ENCODE data around the gene SPINK1.
A peak's percentile ranks its signal among the peaks of the same experiment; 100 is the strongest.
"Not testable (repeated sequence)": the region's sequence is repeated elsewhere in the genome, so short reads cannot be mapped to it uniquely, and the experiment has no call there.

SPINK1 gene, protein sequence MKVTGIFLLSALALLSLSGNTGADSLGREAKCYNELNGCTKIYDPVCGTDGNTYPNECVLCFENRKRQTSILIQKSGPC
- total RNA-seq = 0 reads per million in 4 experiments

DNA sequence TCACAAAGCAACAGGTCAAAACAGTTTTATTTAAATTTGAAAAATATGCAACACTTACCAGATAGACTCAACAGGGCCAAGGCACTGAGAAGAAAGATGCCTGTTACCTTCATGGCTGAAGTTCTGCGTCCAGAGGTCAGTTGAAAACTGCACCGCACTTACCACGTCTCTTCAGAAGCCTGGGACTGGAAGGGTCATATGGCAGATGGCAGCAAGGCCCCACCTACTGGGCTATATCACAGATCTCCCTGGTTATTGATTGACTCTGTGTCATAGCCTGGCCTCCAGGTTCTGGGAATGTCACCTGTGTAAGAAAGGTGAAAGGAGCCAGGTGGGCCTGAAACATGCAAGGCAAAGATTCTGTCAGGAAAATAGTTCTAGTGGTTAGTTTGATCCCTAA is at the start of gene SPINK1:
SPINK1 (minus strand) TSS at position 207 of the 400 bp plus-strand sequence; CDS start at position 113, 94 bp downstream.
- no peak for DNase-seq

DNA sequence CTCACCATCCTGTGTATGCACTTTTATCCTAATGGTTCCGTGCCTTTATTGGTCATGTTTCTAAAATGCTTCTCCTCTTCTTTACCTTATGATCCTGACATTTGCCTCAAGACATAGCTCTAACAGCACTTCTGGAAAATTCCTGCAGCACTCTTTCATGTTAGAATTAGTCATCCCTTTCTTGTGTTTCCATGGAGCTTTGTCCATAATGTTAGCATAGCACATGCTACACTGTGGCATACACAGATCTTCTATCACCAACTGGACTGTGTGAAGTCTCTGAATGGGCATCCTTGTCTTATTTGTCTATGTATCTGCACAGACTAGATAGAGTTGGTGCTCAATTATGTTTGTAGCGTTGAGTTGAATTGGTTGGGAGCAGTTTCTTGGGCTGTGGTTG is 49.0 kb upstream of the SPINK1 start:
- DNase-seq = no peak

DNA sequence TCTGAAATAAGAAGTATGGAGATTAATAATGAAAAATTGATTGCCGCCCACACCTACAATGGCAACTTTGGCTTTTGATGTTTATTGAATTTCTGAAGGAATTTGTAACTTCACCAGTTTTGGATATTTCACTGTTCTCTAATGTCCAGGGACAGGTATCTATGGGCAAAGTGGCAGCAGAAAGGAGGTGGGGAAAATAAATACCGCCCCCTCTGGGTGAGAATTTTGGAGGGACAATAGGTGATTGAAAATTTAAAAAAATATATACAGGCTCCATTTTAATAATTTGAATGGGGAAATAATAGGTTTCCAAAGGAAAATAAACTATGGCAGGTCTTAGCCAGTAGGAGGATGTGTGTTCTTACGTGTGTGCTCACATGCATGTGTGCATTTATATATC is 48.3 kb upstream of the SPINK1 start:
- no peak for DNase-seq

DNA sequence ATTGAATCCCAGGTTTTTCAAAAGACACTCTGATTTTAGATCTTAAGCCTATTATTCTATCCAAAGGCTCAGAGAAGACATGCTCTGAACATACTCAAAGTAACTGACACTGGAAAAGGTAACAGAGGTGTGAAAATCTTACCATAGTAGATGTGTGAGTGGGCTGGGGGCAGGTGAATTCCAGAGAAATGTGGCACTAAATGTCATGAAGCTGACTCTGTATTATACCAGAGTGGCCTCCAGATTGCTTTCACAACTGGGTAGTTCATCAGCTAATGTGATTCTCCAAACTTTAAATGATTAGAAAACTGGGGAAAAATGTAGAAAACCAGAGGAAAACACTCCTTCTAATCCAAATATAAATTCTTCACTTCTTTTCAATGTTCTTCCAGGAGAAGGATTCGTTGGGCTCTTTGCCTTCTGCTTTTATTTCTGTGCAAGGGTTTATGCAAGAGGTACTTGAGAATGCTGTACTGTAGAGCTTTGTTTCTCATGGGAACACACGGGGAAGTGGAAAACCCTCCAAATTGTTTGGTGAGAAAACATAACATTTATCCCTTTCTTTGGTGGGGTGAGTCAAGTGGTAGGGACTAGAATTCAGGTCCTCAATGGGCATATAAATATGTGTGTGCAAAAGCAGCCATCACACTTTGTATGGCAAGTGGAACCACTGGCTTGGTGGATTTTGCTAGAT is 46.7 kb upstream of the SPINK1 start, which contains the start of gene SCGB3A2:
SCGB3A2 (plus strand) TSS at position 646 of the 694 bp plus-strand sequence. CDS start 93 bp downstream, outside the sequence.
- DNase-seq = no peak

DNA sequence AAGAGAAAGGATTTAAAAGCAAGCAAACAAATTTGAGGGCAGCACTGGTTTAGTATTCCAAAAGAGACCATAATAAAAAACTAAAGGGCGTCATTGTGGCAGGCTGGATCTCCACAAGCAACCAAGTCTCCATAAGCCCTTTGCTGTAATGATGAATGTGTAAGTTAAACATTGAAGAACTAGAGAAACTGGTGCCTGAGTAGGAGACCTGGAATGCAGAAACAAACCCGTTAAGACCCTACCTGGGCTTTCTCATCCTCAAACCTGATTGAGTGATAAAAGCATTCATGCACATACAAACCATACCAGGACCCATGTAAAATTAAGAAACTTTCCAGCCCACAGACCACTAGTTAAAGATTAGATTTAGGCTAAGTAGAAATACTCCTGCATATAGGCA is 45.2 kb upstream of the SPINK1 start:
- DNase-seq = no peak

DNA sequence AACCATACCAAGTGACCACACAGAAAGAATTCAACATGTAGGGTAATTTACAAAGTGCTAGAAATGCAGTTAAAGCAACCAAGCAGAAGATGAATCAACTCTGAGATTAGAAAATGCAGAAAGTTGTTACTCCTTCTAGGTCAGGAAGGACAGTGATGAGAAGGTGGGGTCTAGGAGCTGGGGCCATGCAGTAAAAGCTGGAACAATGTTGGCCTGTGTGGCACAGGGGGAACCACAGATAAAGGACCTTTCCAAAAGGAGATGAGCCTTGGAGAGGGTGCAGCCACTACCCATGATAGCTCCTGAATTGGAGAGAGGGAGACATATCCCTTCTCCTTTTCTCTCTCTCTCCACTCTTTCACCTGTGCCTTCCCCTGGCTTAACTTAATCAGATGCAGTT is 44.7 kb upstream of the SPINK1 start:
- no peak for DNase-seq

DNA sequence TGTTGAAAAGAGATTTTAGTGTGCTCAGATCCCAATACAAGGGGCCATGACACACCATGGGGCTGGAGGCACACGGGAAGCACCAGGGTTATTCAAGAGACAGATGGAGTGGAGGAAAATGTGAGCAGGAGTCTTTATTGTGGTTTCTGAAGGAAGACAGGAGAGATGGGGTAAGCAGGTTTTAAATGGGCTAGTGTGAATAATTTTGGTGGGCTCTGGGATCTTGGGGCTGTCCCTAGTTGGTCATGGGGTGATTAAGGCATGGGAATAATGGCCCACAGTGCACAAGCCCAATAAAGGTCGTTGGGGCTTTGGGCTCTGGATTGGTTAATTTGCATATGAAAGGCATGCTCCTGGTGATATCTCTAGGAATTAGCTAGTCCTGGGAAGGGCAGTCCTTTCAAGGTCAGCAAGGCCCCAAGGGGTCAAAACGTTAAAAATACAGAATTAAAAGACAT is 43.5 kb upstream of the SPINK1 start:
- DNase-seq = no peak

DNA sequence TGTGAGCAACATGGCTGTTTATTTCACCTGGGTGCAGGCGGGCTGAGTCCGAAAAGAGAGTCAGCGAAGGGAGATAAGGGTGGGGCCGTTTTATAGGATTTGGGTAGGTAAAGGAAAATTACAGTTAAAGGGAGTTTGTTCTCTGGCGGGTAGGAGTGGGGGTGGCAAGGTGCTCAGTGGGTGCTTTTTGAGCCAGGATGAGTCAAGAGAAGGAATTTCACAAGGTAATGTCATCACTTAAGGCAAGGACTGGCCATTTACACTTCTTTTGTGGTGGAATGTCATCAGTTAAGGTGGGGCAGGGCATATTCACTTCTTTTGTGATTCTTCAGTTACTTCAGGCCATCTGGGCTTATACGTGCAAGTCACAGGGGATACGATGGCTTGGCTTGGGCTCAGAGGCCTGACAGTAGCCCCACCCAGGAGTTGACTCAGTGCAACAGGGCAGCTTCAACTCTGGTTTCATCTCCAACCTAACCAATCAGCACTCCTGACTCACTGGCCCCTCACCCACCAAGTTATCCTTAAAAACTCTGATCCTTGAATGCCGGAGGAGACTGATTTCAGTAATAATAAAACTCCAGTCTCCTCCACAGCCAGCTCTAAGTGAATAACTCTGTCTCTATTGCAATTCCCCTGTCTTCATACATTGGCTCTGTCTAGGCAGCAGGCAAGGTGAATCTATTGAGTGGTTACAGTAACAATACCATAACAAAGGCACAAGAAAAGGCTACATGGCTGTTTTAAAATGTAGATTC is 42.8 kb upstream of the SPINK1 start:
- DNase-seq = not testable (repeated sequence)

DNA sequence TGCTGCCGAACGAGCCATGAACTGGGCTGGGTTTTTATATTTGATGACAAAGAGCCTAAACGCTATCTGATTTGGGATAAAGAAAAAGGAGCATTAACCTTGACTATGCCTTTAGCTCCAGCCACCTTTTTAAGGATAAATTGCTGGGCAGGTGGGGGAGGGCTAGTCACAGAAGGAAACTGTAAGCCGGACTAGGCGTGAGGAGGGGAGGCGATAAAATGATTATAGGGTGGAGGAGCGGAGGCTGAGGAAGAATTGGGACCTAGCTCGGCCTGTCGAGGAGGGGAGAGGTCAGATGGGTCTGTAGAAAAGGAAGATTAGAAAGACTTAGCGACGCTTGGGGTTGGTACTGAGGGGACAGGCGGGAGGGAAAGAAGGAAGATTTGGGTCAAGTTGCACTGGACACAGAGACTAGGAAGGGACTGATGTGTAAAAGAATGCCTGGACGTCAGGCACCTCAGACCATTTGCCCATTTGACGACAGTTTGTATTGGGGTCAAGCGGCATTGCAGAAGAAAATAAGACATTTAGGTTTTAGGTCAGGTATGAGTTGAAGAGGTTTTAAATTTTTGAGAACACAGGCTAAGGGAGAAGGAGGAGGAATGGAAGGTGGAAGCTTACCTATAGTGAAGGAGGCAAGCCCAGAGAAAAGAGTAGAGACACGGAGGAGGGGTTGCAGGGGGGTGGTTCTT is 41.4 kb upstream of the SPINK1 start:
- DNase-seq = not testable (repeated sequence)

DNA sequence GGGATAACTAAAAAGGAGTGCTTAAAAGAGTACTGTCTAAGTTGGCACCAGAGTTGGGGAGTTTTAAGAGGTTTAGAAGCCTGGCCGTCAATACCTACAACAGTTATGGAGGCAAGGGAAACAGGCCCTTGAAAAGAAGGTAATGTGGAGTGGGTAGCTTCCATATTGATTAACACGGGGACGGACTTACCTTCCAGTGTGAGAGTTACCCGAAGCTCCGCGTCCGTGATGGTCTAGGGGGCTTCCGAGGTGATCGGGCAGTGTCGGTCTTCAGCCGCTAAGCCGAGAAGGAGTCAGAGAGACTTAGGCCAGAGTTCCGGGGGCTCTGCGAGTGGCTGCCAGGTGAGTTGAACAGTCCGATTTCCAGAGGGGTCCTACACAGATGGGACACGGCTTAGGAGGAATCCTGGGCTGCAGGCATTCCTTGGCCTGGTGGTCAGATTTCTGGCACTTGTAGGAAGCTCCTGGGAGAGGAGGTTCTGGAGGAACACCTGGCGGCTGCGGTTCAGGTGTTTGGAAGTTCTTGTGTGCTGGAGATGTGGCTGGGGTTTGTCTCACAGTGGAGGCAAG is 40.6 kb upstream of the SPINK1 start:
- not testable (repeated sequence) for DNase-seq

DNA sequence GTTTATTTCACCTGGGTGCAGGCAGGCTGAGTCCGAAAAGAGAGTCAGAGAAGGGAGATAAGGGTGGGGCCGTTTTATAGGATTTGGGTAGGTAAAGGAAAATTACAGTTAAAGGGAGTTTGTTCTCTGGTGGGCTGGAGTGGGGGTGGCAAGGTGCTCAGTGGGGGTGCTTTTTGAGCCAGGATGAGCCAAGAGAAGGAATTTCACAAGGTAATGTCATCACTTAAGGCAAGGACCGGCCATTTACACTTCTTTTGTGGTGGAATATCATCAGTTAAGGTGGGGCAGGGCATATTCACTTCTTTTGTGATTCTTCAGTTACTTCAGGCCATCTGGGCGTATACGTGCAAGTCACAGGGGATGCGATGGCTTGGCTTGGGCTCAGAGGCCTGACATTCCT is 38.4 kb upstream of the SPINK1 start:
- DNase-seq = not testable (repeated sequence)

DNA sequence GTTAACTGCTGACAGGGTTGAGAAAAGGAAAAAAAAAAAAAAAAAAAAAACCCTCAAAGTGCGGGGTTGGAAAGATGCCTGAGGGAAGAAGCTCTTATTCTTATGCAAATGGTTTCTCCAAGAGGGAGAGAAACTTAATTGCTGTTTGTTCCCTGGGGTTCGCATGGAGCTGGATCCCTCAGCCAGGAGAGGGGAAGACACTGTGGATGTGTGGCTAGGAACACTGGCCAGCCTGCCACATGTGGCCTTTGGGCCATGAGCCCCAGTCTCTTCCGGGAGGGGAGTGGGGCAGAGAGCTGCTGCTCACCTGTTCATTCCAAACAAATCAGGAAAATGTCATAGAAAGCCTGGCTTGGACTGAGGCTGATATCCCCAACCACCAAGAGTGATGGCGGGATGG is 37.6 kb upstream of the SPINK1 start:
- no peak for DNase-seq

DNA sequence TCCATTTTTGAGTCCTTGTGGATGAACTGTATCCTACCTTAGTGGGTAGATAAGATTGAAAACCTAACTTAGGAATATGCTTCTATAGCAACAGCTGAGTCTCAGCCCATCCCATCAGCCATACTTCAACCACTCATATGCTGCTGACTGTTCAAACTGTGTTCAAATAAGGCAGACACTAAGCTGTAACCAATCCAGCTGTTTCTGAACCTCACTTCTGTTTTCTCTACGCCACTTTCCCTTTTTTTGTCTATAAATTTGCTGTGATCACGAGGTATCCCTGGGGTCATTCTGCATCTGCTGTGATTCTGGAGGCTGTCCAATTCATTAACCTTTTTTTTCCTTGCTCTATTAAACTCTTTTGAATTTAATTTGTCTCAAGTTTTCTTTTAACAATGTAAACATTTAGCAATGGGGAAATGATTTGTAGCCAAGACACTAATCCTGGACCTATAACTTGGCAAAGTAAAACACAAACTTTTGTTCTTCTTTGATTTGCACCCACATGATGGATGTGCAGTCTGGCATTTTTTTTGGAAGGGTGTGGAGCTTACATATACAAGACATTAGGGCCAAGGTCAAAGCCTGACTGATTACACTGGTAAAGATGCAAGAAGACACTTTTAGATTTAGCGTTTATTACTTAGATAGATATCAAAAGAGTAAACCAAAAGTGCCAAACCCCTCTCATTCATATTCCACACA is 32.1 kb upstream of the SPINK1 start:
- DNase-seq = no peak

DNA sequence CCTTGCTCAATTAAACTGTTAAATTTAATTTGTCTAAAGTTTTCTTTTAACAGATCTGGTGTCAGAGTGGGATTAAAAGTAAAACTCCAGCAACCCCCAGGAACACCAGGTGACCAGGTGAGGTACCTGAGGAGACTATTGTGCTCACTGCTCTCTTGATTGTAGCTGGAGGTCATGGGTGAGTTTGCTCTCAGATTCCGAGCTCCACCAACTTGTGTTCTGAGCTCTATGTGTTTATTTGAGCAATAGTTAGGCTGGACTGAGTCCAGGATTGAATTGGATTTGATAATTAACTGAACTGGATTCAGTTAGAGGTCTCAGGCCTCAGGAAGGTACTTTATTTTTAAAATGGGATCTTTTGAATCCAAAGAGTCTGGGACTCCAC is 29.2 kb upstream of the SPINK1 start:
- no peak for DNase-seq

DNA sequence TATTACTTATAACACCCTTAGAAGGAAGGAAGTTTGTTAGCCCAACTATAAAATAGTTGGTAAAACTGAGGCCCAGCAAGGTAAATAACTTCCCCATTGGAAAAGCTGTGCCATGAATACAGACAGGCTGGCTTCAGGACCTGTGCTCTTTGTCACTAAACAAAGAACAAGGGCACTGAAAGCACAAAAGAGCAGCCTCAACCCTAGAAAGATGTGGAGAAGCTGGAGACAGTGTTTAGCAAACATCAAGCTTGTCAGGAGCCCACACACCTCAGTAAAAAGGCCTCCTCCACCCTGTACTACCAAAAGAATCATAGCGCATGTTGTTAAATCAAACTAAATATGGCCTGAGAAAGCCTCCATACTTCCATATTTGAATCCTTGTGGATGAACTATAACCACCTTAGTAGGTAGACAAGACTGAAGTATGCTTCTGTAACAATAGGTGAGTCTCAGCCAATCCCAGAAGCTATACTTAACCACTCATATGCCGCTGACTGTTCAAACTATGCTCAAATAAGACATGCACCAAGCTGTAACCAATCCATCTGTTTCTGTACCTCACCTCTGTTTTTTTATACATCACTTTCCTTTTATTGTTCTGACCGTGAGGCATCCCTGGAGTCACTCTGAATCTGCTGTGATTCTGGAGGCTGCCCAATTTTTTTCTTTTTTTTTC is 28.6 kb upstream of the SPINK1 start:
- no peak for DNase-seq

DNA sequence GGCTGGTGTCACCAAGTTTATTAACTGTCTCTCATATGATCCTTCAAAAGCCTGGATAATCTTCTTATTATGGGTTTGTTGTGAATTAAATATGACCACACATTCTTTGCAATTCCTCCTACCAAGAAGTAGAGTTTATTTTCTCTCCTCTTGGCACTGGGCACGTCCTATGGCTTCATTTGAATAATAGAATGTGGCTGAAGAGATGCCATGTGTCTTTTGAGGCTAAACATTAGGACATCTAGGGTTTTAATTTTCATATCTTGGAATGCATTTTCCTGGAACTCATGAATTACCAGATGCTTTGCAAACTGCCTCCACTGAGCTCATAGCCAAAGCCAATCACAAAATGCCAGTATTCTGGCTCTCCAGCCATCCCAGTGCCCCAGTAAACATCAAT is 27.1 kb upstream of the SPINK1 start:
- DNase-seq = no peak

DNA sequence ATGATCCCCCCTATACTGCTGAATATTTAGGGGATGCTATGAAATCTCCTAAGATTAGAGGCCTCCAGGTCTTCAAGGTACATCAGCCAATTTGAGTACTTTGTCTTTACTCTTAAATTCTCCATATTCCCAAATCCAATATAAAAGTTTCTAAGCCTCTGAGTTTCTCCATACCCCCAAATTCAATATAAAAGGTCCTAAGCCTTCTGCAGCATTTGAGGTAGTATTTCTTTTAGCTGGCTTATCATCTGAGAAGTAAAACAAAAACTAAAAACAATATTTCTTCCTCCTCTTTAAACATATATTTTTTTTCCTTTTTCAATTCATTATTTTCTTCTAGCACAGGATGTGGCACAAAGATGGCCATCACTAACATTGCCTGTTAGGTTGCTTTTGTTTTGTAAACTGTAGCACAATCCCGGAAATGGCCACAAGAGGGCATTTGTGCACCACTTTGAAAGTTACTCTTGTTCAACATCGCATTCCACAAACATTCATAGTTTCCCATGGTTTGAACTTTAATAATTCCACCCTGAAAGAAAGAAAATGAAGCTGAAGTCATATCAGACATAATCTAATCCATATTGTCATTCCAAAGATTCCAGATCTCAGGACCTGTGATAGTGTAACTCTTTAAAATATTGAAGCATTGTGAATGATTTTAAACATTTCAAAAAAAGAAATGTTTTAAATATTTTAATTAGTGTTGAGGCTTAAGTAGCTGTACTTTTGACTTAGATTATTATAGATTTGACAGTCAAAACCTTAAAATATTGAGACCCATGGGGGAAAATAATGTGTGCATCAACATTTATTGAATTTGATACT is 26.0 kb upstream of the SPINK1 start:
- DNase-seq = peak; percentile 0

DNA sequence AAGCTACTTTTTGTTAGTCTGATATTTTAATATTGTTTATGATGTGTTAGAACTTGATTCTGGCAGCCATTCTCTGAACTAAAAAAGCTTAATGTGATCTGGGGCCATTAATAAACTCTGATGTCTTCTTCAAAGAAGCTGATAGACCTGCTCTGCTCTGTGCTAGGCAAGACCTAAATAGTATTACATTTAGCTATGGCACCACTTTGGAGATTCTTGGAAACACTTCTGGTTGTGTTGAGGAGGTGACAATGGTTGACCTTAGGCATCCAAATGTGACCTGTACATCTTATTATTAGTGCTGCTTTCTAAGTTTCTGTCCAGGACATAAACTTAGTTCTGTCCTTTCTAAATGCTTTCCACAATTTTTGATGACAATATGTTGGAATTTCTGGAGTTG is 25.3 kb upstream of the SPINK1 start:
- no peak for DNase-seq

DNA sequence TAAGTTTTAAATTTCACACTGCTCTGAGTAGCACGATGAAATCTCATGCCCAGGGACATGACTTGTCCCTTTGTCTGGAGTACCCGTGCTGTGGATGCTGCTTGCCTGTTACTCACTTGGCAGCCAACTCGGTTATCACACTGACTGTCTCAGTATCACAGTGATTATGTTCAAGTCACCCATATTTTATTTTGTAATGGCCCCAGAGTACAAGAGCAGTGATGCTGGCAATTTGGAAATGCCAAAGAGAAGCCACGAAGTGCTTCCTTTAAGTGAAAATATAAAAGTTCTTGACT is 24.3 kb upstream of the SPINK1 start:
- DNase-seq = no peak

DNA sequence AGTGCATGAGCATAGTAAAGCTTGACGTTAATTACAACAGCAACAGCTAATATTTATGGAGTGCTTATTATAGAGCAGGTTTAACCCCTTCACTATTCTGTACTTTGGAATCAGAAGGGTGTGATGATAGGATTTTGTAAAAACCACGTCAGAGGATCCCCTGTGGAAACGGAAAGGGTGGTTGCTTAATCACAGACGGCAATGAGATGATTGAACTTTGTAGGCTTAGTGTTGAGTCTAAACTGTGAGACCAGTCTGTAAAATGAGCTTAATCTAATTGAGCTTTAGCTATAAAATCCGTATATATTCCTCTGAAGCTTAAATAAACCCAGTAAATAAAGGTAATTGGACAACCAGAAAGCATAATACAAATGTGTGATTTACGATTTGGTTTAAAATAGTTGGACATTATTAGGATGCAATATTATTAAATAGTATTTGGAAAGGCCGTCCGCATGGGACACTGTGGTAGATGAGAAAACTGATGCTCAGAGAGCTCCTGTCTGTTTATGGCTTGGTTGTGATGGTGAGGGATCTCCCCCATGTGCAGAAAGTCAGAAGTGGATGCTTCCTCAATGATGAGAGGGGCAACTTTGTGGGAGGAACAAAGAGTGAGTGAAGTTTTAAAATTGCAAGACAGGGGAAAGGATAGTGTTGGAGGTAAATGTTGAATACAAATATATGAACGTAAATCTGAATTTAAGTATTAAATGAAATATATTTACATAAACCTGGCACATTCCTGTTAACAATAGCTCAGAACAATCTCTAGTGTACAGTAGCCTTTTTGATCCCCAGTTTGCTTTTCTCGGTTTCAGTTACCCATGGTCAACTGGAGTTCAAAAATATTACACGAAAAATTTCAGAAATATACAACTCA is 23.7 kb upstream of the SPINK1 start:
- DNase-seq = no peak
